ENCODE data around the gene GPR150. TPM values are rescaled to one million over a fixed set of nuclear protein-coding genes. Genes with fewer than 3 reads are reported as not detected.

Gene GPR150
- total RNA-seq (2014; rRNA removed; shearing (Covaris generic)): not detected in 2 replicates
- not detected in 2 replicates for polyA plus RNA-seq (2015; cell fraction: cytosol; rRNA removed)
- polyA plus RNA-seq (2015; cell fraction: nucleus; rRNA removed): not detected in 2 replicates

DNA sequence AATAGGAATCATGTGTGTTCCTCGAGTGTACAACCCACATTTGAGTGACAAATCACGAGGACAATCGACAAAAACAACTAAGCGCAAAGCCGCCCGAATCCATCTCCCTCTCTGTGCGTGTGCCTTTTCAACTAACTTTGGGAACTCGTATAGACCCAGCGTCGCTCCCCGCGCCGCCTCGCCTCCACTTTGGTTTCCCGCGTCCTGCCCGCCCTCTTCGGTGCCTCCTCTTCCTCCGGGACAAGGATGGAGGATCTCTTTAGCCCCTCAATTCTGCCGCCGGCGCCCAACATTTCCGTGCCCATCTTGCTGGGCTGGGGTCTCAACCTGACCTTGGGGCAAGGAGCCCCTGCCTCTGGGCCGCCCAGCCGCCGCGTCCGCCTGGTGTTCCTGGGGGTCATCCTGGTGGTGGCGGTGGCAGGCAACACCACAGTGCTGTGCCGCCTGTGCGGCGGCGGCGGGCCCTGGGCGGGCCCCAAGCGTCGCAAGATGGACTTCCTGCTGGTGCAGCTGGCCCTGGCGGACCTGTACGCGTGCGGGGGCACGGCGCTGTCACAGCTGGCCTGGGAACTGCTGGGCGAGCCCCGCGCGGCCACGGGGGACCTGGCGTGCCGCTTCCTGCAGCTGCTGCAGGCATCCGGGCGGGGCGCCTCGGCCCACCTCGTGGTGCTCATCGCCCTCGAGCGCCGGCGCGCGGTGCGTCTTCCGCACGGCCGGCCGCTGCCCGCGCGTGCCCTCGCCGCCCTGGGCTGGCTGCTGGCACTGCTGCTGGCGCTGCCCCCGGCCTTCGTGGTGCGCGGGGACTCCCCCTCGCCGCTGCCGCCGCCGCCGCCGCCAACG is at the start of gene GPR150:
TSS of gene GPR150 (plus strand) at position 58 of the 840 bp plus-strand sequence. CDS start at position 247, 189 bp downstream.
- DNase-seq (ENCODE audit: low read depth, low spot score): no peak
- in situ Hi-C loops (cut with HindIII; ENCODE audit: low pct_unique_long_range_greater_than_20kb, low sequenced_read_pairs): no loop called here

DNA sequence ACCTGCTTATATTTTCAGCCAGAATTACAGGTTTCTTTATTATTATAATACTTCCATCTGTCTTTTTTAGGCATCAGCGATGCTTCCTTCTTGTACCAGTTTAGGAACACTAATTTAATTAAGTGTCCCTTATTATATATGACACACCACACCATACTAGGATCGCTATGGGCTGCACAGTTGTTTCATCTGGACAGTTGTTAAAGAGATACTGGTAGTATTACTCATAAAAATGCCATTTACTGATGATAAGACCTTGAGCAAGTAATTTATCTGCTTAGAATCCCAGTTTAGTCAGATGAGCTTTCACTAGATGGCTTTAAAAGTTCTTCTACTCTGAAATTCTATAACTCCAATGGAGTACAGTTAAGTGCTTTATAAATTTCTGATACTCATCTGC is 47.9 kb upstream of the GPR150 start:
- in situ Hi-C loops (cut with HindIII; ENCODE audit: low pct_unique_long_range_greater_than_20kb, low sequenced_read_pairs): no loop called here
- DNase-seq (ENCODE audit: low read depth, low spot score): no peak

GRCh38 chr5:95581576-95581975 is 38.3 kb upstream of the GPR150 start:
- no peak for DNase-seq (ENCODE audit: low read depth, low spot score)
- in situ Hi-C loops (cut with HindIII; ENCODE audit: low pct_unique_long_range_greater_than_20kb, low sequenced_read_pairs): no loop called here

DNA sequence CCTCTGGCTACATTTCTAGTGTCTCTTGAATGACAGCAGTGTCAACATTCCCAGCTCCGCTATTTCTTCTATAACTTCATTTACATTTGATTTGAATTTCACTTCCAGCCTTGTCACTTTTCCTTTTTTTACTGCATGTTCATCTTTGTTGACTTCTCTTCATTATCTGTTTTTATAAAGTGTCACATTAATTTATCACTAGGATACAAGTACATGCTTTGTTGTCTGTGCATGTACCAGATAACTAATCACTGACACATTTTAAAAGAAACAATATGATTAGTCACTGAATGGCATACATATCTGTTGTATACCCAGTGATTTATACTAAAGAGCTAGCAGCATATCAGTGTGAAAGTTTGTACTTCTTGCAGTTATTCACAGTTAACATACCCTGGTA is 35.9 kb upstream of the GPR150 start:
- no peak for DNase-seq (ENCODE audit: low read depth, low spot score)
- in situ Hi-C loops (cut with HindIII; ENCODE audit: low pct_unique_long_range_greater_than_20kb, low sequenced_read_pairs): no loop called here

GRCh38 chr5:95590880-95591279 is 29.0 kb upstream of the GPR150 start:
- in situ Hi-C loops (cut with HindIII; ENCODE audit: low pct_unique_long_range_greater_than_20kb, low sequenced_read_pairs): no loop called here
- no peak for DNase-seq (ENCODE audit: low read depth, low spot score)

GRCh38 chr5:95591490-95591901 is 28.4 kb upstream of the GPR150 start:
- DNase-seq (ENCODE audit: low read depth, low spot score): peak; percentile 70
- in situ Hi-C loops (cut with HindIII; ENCODE audit: low pct_unique_long_range_greater_than_20kb, low sequenced_read_pairs): no loop called here

DNA sequence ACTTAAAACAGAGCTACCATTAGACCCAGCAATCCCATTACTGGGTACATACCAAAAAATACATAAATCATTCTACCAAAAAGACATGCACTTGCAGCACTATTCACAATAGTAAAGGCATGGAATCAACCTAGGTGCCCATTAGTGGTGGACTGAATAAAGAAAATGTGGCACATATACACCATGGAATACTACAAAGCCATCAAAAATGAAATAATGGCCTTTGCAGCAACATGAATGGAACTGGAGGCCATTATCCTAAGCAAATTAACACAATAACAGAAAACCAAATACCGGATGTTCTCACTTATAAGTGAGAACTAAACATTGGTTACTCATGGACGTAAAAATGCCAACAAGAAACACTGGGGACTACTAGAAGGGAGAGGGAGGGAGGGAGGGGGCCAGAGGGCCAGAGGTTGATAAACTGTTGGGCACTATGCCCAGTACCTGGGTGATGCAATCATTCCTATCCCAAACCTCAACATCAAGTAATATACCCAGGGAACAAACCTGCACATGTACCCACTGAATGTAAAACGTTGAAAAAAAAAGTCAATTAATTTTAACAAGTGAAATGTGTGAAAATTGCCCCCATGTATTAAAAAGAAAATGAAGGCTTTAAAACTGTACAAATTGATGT is 24.5 kb upstream of the GPR150 start:
- DNase-seq (ENCODE audit: low read depth, low spot score): no peak
- in situ Hi-C loops (cut with HindIII; ENCODE audit: low pct_unique_long_range_greater_than_20kb, low sequenced_read_pairs): no loop called here

GRCh38 chr5:95599252-95599651 is 20.6 kb upstream of the GPR150 start:
- in situ Hi-C loops (cut with HindIII; ENCODE audit: low pct_unique_long_range_greater_than_20kb, low sequenced_read_pairs): no loop called here
- DNase-seq (ENCODE audit: low read depth, low spot score): peak; percentile 24

DNA sequence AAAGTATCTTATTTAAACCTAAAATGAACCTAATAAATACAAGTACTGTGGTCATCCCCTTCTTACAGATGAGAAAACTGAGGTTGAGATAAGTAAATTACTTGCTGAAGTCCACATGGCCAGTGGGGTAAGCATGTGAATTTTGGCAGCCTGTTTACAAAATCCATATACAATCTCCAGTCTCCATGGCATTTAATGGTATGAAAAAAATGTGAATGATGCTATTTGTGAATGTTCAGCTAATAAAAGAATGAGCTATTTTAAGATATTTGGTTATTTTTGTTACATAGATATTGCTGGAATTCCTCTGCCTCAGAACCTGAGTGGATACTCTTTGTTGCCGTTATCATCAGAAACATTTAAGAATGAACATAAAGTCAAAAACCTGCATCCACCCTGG is 19.3 kb upstream of the GPR150 start:
- DNase-seq (ENCODE audit: low read depth, low spot score): no peak

GRCh38 chr5:95605786-95606185 is 14.1 kb upstream of the GPR150 start:
- in situ Hi-C loops (cut with HindIII; ENCODE audit: low pct_unique_long_range_greater_than_20kb, low sequenced_read_pairs): no loop called here
- DNase-seq (ENCODE audit: low read depth, low spot score): no peak

More for the DNA sequence above, 19.3 kb upstream of the GPR150 start:
- in situ Hi-C loops (cut with HindIII; ENCODE audit: low pct_unique_long_range_greater_than_20kb, low sequenced_read_pairs): no loop called here

DNA sequence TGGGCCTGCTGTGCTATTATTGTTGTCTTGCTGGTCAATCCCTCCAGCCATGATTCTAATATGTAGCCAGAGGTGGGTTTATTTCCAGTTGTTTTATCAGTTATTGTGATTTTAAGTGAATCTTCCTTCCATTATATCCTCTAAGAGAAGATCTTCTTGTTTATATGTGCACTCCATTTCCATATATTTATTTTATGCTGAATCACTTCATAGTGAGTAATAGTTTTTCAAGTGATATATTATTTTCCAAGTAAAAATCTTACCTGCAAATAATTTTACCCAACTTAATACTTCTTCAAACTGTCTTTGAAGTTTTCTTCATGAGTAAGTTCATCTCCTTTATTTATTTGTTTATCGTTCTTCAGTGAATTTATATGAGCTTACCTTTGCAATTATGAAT is 13.5 kb upstream of the GPR150 start:
- in situ Hi-C loops (cut with HindIII; ENCODE audit: low pct_unique_long_range_greater_than_20kb, low sequenced_read_pairs): no loop called here
- DNase-seq (ENCODE audit: low read depth, low spot score): no peak

- no peak for DNase-seq (ENCODE audit: low read depth, low spot score)
- in situ Hi-C loops (cut with HindIII; ENCODE audit: low pct_unique_long_range_greater_than_20kb, low sequenced_read_pairs): no loop called here
Measured at GRCh38 chr5:95609711-95610110, 10.2 kb upstream of the GPR150 start.

- DNase-seq (ENCODE audit: low read depth, low spot score): no peak
- in situ Hi-C loops (cut with HindIII; ENCODE audit: low pct_unique_long_range_greater_than_20kb, low sequenced_read_pairs): no loop called here
Measured at GRCh38 chr5:95610546-95610945, 9.3 kb upstream of the GPR150 start.

GRCh38 chr5:95611396-95611795 is 8.5 kb upstream of the GPR150 start:
- in situ Hi-C loops (cut with HindIII; ENCODE audit: low pct_unique_long_range_greater_than_20kb, low sequenced_read_pairs): no loop called here
- no peak for DNase-seq (ENCODE audit: low read depth, low spot score)

DNA sequence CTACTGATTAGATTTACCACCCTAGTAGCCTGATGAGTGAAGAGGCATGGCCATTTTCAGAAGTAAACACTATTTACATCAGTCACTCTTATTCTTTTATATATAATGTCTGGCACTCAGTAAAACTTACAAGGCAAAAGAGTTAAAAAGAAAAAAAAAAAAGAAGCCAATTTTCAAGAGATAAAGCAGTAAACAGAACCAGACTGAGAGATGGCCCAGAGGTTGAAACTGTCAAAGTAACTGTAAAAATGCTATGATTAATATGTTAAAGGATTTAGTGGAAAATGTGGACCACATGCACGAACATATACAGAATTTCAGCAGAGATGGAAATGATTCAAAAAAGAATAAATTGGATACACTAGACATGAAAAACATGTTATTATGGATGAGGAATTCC is 6.4 kb upstream of the GPR150 start:
- DNase-seq (ENCODE audit: low read depth, low spot score): no peak
- in situ Hi-C loops (cut with HindIII; ENCODE audit: low pct_unique_long_range_greater_than_20kb, low sequenced_read_pairs): no loop called here

DNA sequence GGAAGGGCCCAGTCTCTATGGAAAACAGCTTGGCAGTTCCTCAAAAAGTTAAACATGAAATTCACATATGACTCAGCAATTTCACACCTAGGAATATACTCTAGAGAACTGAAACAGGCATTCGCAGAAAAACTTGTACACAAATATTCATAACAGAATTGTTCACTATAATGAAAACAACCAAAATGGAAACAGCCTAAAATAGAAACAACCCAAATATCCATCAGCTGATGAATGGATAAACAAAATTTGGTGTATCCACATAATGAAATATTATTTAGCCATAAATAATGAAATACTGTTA is 4.8 kb upstream of the GPR150 start:
- DNase-seq (ENCODE audit: low read depth, low spot score): no peak

DNA sequence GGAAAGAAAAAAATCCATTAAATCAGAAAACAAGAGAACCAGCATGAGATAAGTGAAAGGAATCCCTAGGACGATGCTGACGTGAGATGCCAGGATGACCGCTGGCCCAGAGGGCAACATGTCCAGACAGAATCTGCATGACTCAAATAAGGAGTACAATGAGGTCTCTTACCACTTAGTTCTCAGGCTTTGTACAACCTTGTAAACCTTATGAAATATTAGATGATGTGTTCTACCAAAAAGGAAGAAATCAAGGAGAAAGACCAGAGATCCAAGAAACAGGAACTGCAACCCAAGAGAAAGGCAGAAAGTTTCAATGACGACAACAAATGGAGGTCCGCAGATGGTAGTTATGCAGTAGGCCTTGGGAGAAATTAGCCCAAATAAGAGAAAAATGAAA is 2.8 kb upstream of the GPR150 start:
- peak; percentile 70 for DNase-seq (ENCODE audit: low read depth, low spot score)
- in situ Hi-C loops (cut with HindIII; ENCODE audit: low pct_unique_long_range_greater_than_20kb, low sequenced_read_pairs): no loop called here

More for the DNA sequence above, 4.8 kb upstream of the GPR150 start:
- in situ Hi-C loops (cut with HindIII; ENCODE audit: low pct_unique_long_range_greater_than_20kb, low sequenced_read_pairs): no loop called here

DNA sequence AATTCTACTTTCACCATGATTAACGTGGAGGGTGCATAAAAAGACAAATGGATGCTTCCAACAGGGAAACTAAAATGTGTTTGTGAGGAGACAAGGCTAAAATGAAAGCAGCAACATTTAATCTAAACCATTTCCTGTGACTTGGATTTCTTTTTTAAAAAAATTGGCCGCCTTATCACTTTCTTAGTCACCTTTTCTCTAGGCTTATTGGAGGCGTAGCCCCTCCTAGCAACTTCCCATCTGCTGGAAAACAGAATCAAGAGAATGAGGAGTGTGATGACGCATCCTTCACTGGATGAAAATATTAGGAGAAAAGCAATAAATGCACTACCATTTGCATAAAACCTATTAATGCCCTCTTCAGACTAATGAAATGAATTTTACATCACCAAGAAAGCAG is 791 bp upstream of the GPR150 start:
- in situ Hi-C loops (cut with HindIII; ENCODE audit: low pct_unique_long_range_greater_than_20kb, low sequenced_read_pairs): no loop called here
- DNase-seq (ENCODE audit: low read depth, low spot score): no peak

DNA sequence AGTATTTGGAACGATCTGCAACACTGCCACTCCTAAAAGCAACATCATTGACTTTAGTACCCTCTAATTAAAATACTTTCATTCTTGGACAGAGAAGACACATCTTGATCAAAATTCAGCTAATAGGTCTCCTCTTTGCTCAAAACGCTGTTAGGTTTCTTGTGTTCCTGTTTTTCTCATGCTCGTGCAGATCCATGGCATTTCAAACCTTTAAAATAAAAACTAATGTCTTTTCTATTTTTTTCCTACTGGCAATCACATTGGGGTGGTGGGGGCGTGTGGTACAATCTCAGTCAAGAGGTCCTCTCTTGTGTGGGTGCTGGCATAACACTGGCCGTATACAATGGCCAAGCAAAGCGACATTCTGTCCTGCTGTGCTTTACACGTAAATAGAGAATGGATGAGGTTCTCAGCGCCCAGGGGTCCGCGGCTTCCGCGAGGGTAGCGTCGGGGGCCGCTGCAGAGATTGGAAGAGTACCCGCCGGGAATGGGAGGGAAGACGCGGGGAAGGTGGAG is 315 bp upstream of the GPR150 start:
- no peak for DNase-seq (ENCODE audit: low read depth, low spot score)
- in situ Hi-C loops (cut with HindIII; ENCODE audit: low pct_unique_long_range_greater_than_20kb, low sequenced_read_pairs): no loop called here

Data from SK-MEL-5 (cell line).